GM18951 (cell line): ENCODE results near the gene ERLIN1.

Experiments used
- POLR2A ChIP-seq: IDR thresholded peaks from 4 replicates; pipeline ENCODE4 v1.6.1; 2011; ENCODE audit warnings: mild to moderate bottlenecking; ENCODE audit not compliant: insufficient read length, insufficient read depth; ENCODE audit errors: extremely low read depth
- in situ Hi-C: fragments of 300-500 bp; cut with MboI; formaldehyde crosslinking; loops from one replicate; pipeline ENCODE4 v1.12.0; 2022; ENCODE audit warnings: low sequenced_read_pairs, mixed read lengths, inconsistent platforms; ENCODE audit not compliant: unreplicated experiment

Gene ERLIN1

GRCh38 chr10:100184840-100185239 lies 989 bp downstream of the ERLIN1 start:
- in situ Hi-C loops, result no loop called here
- TF ChIP-seq POLR2A, result no peak

DNA sequence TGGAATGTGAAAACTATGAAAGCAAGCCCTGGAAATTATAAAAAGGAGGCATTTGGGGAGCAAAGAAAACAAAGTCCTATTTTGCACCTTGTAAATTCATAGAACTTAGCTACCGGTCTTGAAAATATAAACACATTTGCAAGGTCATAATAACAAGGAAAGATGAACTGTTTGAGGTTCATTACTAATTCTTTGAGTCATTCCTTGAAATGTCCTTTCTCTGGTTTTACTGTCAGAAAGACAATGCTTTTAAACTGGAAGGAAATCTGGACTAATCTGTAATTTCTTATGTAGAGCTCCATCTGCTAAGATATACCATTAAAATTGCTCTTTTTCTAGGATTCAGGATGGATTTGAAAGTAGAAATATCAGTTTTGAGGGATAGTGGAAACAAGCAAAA lies 1.4 kb downstream of the ERLIN1 start:
- in situ Hi-C loops, result no loop called here

GRCh38 chr10:100183481-100183880 lies 2.3 kb downstream of the ERLIN1 start:
- in situ Hi-C loops, result no loop called here
- TF ChIP-seq POLR2A, result no peak

More for the DNA sequence above, 1.4 kb downstream of the ERLIN1 start:
- no peak for TF ChIP-seq POLR2A

DNA sequence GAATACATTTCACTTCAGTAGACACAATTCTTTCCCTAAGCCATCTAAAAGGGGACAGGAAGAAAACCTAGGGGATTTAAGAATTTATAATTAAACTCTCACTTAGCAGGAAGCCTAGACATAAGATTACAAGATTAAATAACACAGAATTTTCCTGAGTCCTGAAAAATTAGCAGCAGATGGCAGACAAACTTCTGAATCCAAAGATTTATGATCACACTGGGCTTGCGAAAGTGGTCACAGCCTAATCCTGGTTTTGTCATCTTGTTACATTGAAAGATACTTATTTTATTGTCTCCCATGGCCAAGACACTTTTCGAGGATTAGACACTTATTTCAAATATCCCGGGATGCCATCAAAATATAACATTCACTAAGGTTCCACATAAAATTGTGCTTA lies 2.9 kb downstream of the ERLIN1 start:
- in situ Hi-C loops, result no loop called here
- TF ChIP-seq POLR2A, result no peak

DNA sequence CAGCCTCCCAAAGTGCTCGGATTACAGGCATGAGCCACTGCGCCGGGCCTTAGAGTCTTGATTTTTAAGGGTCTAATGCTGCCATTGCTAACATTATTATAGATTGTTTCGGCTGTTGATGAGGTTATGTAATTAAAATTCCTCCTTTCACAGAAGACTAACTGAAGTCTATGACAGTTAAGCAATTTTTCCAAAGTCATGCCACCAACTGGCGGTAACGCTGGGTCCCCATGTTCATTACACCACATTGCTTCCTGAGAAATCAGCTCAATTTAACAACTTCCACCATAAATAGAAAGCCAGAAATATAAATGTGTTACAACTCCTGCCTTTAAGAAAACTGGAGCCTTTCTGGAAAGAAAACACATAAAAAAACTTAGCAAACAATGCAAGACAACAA lies 3.5 kb downstream of the ERLIN1 start:
- TF ChIP-seq POLR2A, result no peak
- in situ Hi-C loops, result no loop called here

GRCh38 chr10:100175875-100176274 lies 10.0 kb downstream of the ERLIN1 start:
- no peak for TF ChIP-seq POLR2A

GRCh38 chr10:100174699-100175677 lies 10.8 kb downstream of the ERLIN1 start:
- TF ChIP-seq POLR2A, result no peak
- in situ Hi-C loops, result no loop called here

More at GRCh38 chr10:100175875-100176274, 10.0 kb downstream of the ERLIN1 start:
- in situ Hi-C loops, result no loop called here

DNA sequence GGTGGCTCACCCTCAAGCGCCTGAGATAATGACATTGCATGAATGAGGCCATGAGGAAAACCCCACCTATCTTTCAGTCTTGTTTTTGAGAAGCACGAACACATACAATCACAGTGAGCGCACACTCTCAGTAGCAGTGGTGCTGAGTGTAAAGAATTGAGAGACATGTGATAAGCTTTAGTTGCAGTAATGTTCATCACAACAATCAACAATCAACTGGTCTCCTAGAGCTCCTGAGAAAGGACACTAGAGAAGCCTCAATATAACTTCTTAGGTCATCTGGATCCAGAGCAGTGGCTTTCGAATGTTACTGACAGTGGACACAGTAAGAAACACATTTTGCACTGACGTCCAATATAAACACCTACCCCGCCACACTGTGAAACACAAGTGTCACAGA lies 12.8 kb downstream of the ERLIN1 start:
- in situ Hi-C loops, result no loop called here

GRCh38 chr10:100172349-100172748 lies 13.5 kb downstream of the ERLIN1 start:
- in situ Hi-C loops, result no loop called here
- TF ChIP-seq POLR2A, result no peak

More for the DNA sequence above, 12.8 kb downstream of the ERLIN1 start:
- TF ChIP-seq POLR2A, result no peak

GRCh38 chr10:100168313-100168643 lies 17.6 kb downstream of the ERLIN1 start:
- in situ Hi-C loops, result no loop called here
- TF ChIP-seq POLR2A, result no peak

- no peak for TF ChIP-seq POLR2A
- in situ Hi-C loops, result no loop called here
Measured at GRCh38 chr10:100167553-100168312, 18.1 kb downstream of the ERLIN1 start.

GRCh38 chr10:100163704-100164621 lies 21.9 kb downstream of the ERLIN1 start:
- TF ChIP-seq POLR2A, result no peak

GRCh38 chr10:100162696-100163095 lies 23.1 kb downstream of the ERLIN1 start:
- TF ChIP-seq POLR2A, result no peak
- in situ Hi-C loops, result no loop called here

More at GRCh38 chr10:100163704-100164621, 21.9 kb downstream of the ERLIN1 start:
- in situ Hi-C loops, result no loop called here
